Heart right ventricle (tissue), 16 donors: ENCODE measurements around the gene GPER1. TPM values are rescaled to one million over a fixed set of nuclear protein-coding genes. Genes with fewer than 3 reads are reported as not detected.
A peak's percentile ranks its signal among the peaks of the same experiment; 100 is the strongest.

Experiments used
- ATAC-seq, 8 donors: fragments of 200-7000 bp; cut with Tn5 transposase; one replicate each; pipeline ENCODE4 v1.9.1; 2020; ENCODE audit warnings: mild to moderate bottlenecking in 8 of 8, moderate library complexity in 8 of 8, moderate number of reproducible peaks in 1 of 8
- DNase-seq, 2 donors: peaks; one replicate each; pipeline ENCODE4 v3.0.0-alpha.2; 2020
- H3K27ac ChIP-seq, 10 donors: fragments of 200-600 bp; sonication (generic) in 2 of 10; one replicate each; pipeline versions ENCODE4 v1.5.0 to v1.8.0; 2020 to 2022; ENCODE audit warnings: mild to moderate bottlenecking in 3 of 10
- H3K27me3 ChIP-seq, 7 donors: fragments of 200-600 bp; one replicate each; pipeline ENCODE4 v1.8.0; 2021 to 2022; ENCODE audit warnings: mild to moderate bottlenecking in 2 of 7
- H3K36me3 ChIP-seq, 9 donors: fragments of 200-600 bp; sonication (generic) in 1 of 9; one replicate each; pipeline versions ENCODE4 v1.5.0 to v1.8.0; 2020 to 2022; ENCODE audit warnings: mild to moderate bottlenecking in 2 of 9
- H3K4me1 ChIP-seq, 9 donors: fragments of 200-600 bp; sonication (generic) in 1 of 9; one replicate each; pipeline versions ENCODE4 v1.5.0 to v1.8.0; 2020 to 2022; ENCODE audit warnings: mild to moderate bottlenecking in 4 of 9
- H3K4me3 ChIP-seq, 10 donors: fragments of 200-600 bp; sonication (generic) in 2 of 10; one replicate each; pipeline versions ENCODE4 v1.5.0 to v1.8.0; 2020 to 2022; ENCODE audit warnings: mild to moderate bottlenecking in 7 of 10, moderate library complexity in 2 of 10
- H3K9me3 ChIP-seq, 11 donors: fragments of 200-600 bp in 10 of 11; sonication (generic) in 2 of 11; one replicate each; pipeline versions ENCODE4 v1.5.0 to v1.8.0; 2013 to 2022; ENCODE audit warnings: mild to moderate bottlenecking in 2 of 11, control low read depth in 1 of 11, moderate library complexity in 1 of 11
- CTCF ChIP-seq, 9 donors: fragments of 200-600 bp; sonication (generic) in 2 of 9; IDR thresholded peaks; one replicate each; pipeline versions ENCODE4 v1.5.0 to v1.8.0; 2021 to 2022; ENCODE audit warnings: antibody characterized with exemption in 9 of 9, mild to moderate bottlenecking in 5 of 9, moderate library complexity in 1 of 9
- whole genome bisulfite sequencing, 2 donors: extraction: QIAGEN DNeasy Blood & Tissue Kit; methylation state at CpG; one replicate each; pipeline ENCODE4 v1.1.7; 2013; ENCODE audit warnings: inconsistent platforms in 1 of 2; 5-methylcytosine and 5-hydroxymethylcytosine counted together
- intact Hi-C, 10 donors: fragments of 100-400 bp; cut with DNase I; formaldehyde crosslinking; loops; one replicate each; pipeline versions ENCODE4 v1.11.1 to v1.14.2; 2022
- polyA plus RNA-seq, 2 donors: library from polyadenylated mRNA; stranded (reverse); fragments of 200-250 nt; gene quantifications; one replicate each; pipeline ENCODE4 v1.2.3, GENCODE V29; 2013
- total RNA-seq, 10 donors: library from RNA; stranded (reverse); fragmentation: NEBNext Ultra II Directional in 3 of 10; extraction: Animal tissue kit (Norgen Biotek cat#: 25700) in 3 of 10; gene quantifications; one replicate each; pipeline versions ENCODE4 v1.2.1 to v1.2.4, GENCODE V29; 2021 to 2023
- donor health status: Arrhythmogenic right ventricular cardiomyopathy.
- donor health status: ischemic (EF 13 %, LVEDD 7.1; RV severe dilation, severe dysfunction).
- donor health status: healthy with polysubstance abuse.
- donor health status: DM: no; HTN: yes; CAD: no.
- donor health status: DM: no; HTN: no; CAD: no.
- donor health status: ischemic (EF 25% LVEDD 6.9; RV normal size, moderate dysfunction).
- donor health status: ischemic (EF 25% LVEDD 5.7; RV mildly dilated, moderate dysfunction).
- donor health status: healthy.
- donor health status: DM: yes; HTN: yes; CAD: no.
- donor health status: Ischemic cardiomyopathy.
- donor health status: ischemic (EF 35%, LVEDD 5.7; RV mildly dilated, moderate dysfunction).
- donor health status: nonischemic (EF 11% LVEDD 7.7; RV severe dilation, severe dysfunction).
- donor health status: DM: yes; HTN: yes; CAD: no.
- donor health status: PGD.
- donor health status: ischemic (EF 29% LVEDD 5.4; RV normal size, mild dysfunction).
- donor health status: nonischemic (EF 23%, LVEDD 6.1; RV moderate dilation, normal function).

GPER1 gene
- total and polyA plus RNA-seq, 12 donors = 1.1 to 4.7 (median 1.9) TPM

DNA sequence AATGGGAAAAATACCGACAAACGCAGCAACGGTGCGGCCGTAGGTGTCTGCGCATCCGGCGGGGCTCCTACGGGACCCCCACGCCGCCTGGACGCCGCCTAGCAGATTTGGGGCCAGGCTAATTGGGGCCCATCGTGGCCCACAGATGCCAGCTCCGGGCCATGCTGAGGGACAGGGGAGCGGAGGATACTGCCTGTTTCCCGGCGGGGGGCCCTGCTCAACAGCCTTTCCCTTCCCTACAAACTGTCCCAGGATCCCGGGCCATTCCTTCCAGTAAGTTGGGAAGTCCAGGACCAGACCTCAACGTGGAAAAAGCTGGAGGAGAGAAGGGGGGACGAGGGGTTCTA is 21.7 kb upstream of the GPER1 start:
- peak in 1 of 8 donors; percentile 10 for ATAC-seq
- no peak for TF ChIP-seq CTCF (IDR thresholded peaks at IDR 0.05)
- H3K9me3 ChIP-seq = no peaks in the 10 kb centered on the region
- peak overlapping the region in 3 of 10 donors; percentile 25 to 42 (median 42) for H3K4me3 ChIP-seq
- H3K36me3 ChIP-seq = no peaks in the 10 kb centered on the region
- intact Hi-C loops = loop anchor here in 1 of 10 donors (2.0 kb wide), 1 partner anchor 77 kb away; no protein-coding TSS in a partner anchor
- peaks cover 0 to 7% (median 0%) of the 10 kb centered on the region in 7 donors for H3K27me3 ChIP-seq
- H3K4me1 ChIP-seq = peaks cover 7 to 20% (median 12%) of the 10 kb centered on the region in 9 donors
- H3K27ac ChIP-seq = no peak overlapping the region
- 72 to 73% methylated on average over 21 of the region's 21 CpGs for WGBS, 2 donors
- DNase-seq = no peak

DNA sequence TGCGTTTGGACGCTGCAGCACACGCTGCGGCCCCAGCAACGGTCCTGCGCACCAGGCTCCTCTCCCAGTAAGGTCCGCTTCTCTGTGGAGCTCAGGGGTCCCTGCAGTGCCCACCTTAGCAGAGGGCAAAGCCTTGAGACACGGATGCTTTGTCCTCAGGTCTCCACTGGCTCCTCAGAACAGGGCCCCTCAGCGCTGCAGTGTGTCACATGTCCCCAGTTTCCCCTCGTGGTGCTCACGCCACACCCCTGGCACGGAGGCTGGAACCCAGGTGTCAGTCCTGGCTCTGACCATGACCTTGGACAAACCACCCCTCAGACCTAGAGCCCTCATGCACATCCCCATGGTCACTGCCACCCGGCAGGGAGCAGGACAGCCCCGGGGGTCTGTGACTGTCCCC is 19.9 kb upstream of the GPER1 start:
- H3K9me3 ChIP-seq = no peaks in the 10 kb centered on the region
- no peak overlapping the region for H3K4me3 ChIP-seq
- intact Hi-C loops = no loop called here
- ATAC-seq (no peak), DNase-seq (no peak)
- no peak overlapping the region for H3K27ac ChIP-seq
- 88 to 94% methylated on average over 14 of the region's 14 CpGs for WGBS, 2 donors
- no peaks in the 10 kb centered on the region for H3K36me3 ChIP-seq
- TF ChIP-seq CTCF (IDR thresholded peaks at IDR 0.05) = no peak
- H3K27me3 ChIP-seq = peaks cover 0 to 7% (median 0%) of the 10 kb centered on the region in 7 donors
- peaks cover 7 to 18% (median 12%) of the 10 kb centered on the region in 9 donors for H3K4me1 ChIP-seq

DNA sequence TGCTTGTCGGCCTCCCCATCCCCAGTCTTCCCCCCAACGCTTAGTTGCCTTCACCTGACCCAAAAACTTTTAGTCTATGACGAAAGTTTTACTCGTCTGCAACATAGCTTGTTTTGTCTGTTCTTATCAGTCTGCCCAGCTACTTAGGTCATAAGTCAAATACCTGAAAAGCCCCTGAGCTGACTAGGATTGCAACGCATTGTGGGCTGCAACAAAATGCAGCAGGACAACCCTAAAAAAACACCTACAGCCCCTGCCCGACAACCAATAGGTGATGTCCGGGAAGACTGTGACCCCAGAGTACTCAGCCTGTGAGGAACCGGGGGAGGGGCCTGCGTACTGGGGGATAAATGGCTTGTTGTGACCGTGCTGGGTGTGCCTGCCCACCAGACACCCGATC is 19.3 kb upstream of the GPER1 start:
- peaks cover 0 to 7% (median 0%) of the 10 kb centered on the region in 7 donors for H3K27me3 ChIP-seq
- H3K4me1 ChIP-seq = peaks cover 7 to 18% (median 12%) of the 10 kb centered on the region in 9 donors
- no peaks in the 10 kb centered on the region for H3K36me3 ChIP-seq
- 80 to 88% methylated on average over 11 of the region's 11 CpGs for WGBS, 2 donors
- H3K9me3 ChIP-seq = no peaks in the 10 kb centered on the region
- no peak for TF ChIP-seq CTCF (IDR thresholded peaks at IDR 0.05)
- DNase-seq (no peak), ATAC-seq (no peak)
- H3K27ac ChIP-seq = no peak overlapping the region
- no peak overlapping the region for H3K4me3 ChIP-seq
- intact Hi-C loops = no loop called here

DNA sequence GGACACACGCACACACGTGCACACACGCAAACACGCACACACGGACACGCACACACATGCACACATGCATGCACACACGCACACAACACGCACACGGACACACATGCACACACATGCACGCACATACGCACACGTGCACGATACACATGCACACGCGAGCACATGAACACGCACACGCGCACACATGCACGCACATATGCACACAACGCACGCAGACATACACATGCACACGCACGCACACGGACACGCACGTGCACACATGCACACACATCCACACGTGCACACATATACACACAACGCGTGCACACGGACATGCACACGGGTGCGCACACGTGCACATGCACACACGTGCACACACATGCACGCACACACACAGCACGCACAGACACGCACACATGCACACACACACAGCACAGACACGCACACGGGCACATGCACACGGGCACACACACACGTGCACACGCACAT is 17.3 kb upstream of the GPER1 start:
- TF ChIP-seq CTCF (IDR thresholded peaks at IDR 0.05) = no peak
- H3K9me3 ChIP-seq = no peaks in the 10 kb centered on the region
- 93 to 96% methylated on average over 42 of the region's 42 CpGs for WGBS, 2 donors
- no peak overlapping the region for H3K27ac ChIP-seq
- ATAC-seq = no peak
- no peak overlapping the region for H3K4me3 ChIP-seq
- no peaks in the 10 kb centered on the region for H3K36me3 ChIP-seq
- intact Hi-C loops = no loop called here
- peaks cover 3 to 7% (median 6%) of the 10 kb centered on the region in 9 donors for H3K4me1 ChIP-seq
- no peaks in the 10 kb centered on the region for H3K27me3 ChIP-seq
- no peak for DNase-seq
